HAP-1 (cell line): ENCODE results near the gene PHOSPHO1.

Experiments
- DNase-seq, 2 experiments: peaks; one replicate each; pipeline ENCODE4 v3.0.0-alpha.2; 2016 to 2020; ENCODE audit warnings: low spot score in 2 of 2
- H3K27me3 ChIP-seq: fragments of 250-450 bp; sonication (Bioruptor Pico); 2 replicates; pipeline ENCODE4 v1.5.1; 2020; ENCODE audit warnings: low read depth, mild to moderate bottlenecking, moderate library complexity
- H3K36me3 ChIP-seq: fragments of 250-450 bp; sonication (Bioruptor Pico); replicated peaks from 2 replicates; pipeline ENCODE4 v1.5.1; 2020; ENCODE audit warnings: mild to moderate bottlenecking
- H3K4me1 ChIP-seq: fragments of 250-450 bp; sonication (Bioruptor Pico); 2 replicates; pipeline ENCODE4 v1.5.1; 2020; ENCODE audit warnings: mild to moderate bottlenecking
- H3K4me3 ChIP-seq: fragments of 250-450 bp; sonication (Bioruptor Pico); 2 replicates; pipeline ENCODE4 v1.5.1; 2020; ENCODE audit warnings: mild to moderate bottlenecking, moderate library complexity
- H3K9me3 ChIP-seq: fragments of 250-450 bp; sonication (Bioruptor Pico); 2 replicates; pipeline ENCODE4 v1.5.1; 2020; ENCODE audit warnings: mild to moderate bottlenecking, moderate library complexity
- in situ Hi-C: fragments of 300-500 bp; cut with MboI; formaldehyde crosslinking; loops from 3 replicates; pipeline ENCODE4 v1.14.3; 2020; ENCODE audit warnings: low sequenced_read_pairs, inconsistent platforms, mixed read lengths

PHOSPHO1 gene

GRCh38 chr17:49218941-49219913 is 11.4 kb downstream of the PHOSPHO1 start:
- no peaks in the 10 kb centered on the region for H3K36me3 ChIP-seq
- H3K4me3 ChIP-seq, result no peak overlapping the region
- H3K4me1 ChIP-seq, result peaks cover 3% of the 10 kb centered on the region; the same call in 1 of the 2 replicates
- DNase-seq, result peak in 1 of 2 experiments; percentile 66
- no peaks in the 10 kb centered on the region for H3K9me3 ChIP-seq
- in situ Hi-C loops, result no loop called here
- no peaks in the 10 kb centered on the region for H3K27me3 ChIP-seq

- H3K4me1 ChIP-seq, result peaks cover 3% of the 10 kb centered on the region; the same call in 1 of the 2 replicates
- no peaks in the 10 kb centered on the region for H3K36me3 ChIP-seq
- DNase-seq, result no peak
- no peaks in the 10 kb centered on the region for H3K9me3 ChIP-seq
- H3K27me3 ChIP-seq, result no peaks in the 10 kb centered on the region
- in situ Hi-C loops, result no loop called here
- H3K4me3 ChIP-seq, result no peak overlapping the region
Measured at GRCh38 chr17:49217651-49218413, 12.8 kb downstream of the PHOSPHO1 start.

GRCh38 chr17:49216953-49217650 is 13.5 kb downstream of the PHOSPHO1 start:
- H3K9me3 ChIP-seq, result no peaks in the 10 kb centered on the region
- H3K36me3 ChIP-seq, result no peaks in the 10 kb centered on the region
- DNase-seq, result peak in 1 of 2 experiments; percentile 30
- H3K27me3 ChIP-seq, result no peaks in the 10 kb centered on the region
- no peak overlapping the region for H3K4me3 ChIP-seq
- H3K4me1 ChIP-seq, result peaks cover 3% of the 10 kb centered on the region; the same call in 1 of the 2 replicates
- in situ Hi-C loops, result no loop called here

GRCh38 chr17:49216482-49216881 is 14.1 kb downstream of the PHOSPHO1 start:
- H3K4me1 ChIP-seq, result peaks cover 3% of the 10 kb centered on the region; the same call in 1 of the 2 replicates
- no peak for DNase-seq
- in situ Hi-C loops, result no loop called here
- no peaks in the 10 kb centered on the region for H3K27me3 ChIP-seq
- H3K9me3 ChIP-seq, result no peaks in the 10 kb centered on the region
- H3K36me3 ChIP-seq, result no peaks in the 10 kb centered on the region
- no peak overlapping the region for H3K4me3 ChIP-seq

GRCh38 chr17:49214676-49215360 is 15.8 kb downstream of the PHOSPHO1 start:
- H3K9me3 ChIP-seq, result no peaks in the 10 kb centered on the region
- no peak for DNase-seq
- in situ Hi-C loops, result no loop called here
- H3K36me3 ChIP-seq, result no peaks in the 10 kb centered on the region
- H3K4me1 ChIP-seq, result peaks cover 3% of the 10 kb centered on the region; the same call in 1 of the 2 replicates
- H3K27me3 ChIP-seq, result no peaks in the 10 kb centered on the region; the same call in 1 of the 2 replicates
- no peak overlapping the region for H3K4me3 ChIP-seq

GRCh38 chr17:49213847-49214246 is 16.7 kb downstream of the PHOSPHO1 start:
- Histone ChIP-seq H3K4me3 (no peak overlapping the region), H3K36me3 (no peaks in the 10 kb centered on the region), H3K4me1 (peaks cover 3% of the 10 kb centered on the region; the same call in 1 of the 2 replicates), H3K27me3 (peaks cover 4% of the 10 kb centered on the region; the same call in 1 of the 2 replicates), H3K9me3 (no peaks in the 10 kb centered on the region)
- in situ Hi-C loops, result no loop called here
- no peak for DNase-seq

- DNase-seq, result no peak
- Histone ChIP-seq H3K4me1 (peaks cover 3% of the 10 kb centered on the region; the same call in 1 of the 2 replicates), H3K4me3 (no peak overlapping the region), H3K9me3 (no peaks in the 10 kb centered on the region), H3K27me3 (peaks cover 4% of the 10 kb centered on the region; the same call in 1 of the 2 replicates), H3K36me3 (no peaks in the 10 kb centered on the region)
- in situ Hi-C loops, result no loop called here
Measured at GRCh38 chr17:49213399-49213798, 17.2 kb downstream of the PHOSPHO1 start.

- no peak for DNase-seq
- H3K4me1 ChIP-seq, result no peaks in the 10 kb centered on the region
- no peaks in the 10 kb centered on the region for H3K9me3 ChIP-seq
- H3K36me3 ChIP-seq, result no peaks in the 10 kb centered on the region
- in situ Hi-C loops, result no loop called here
- no peak within 1 kb of the TSS for H3K4me3 ChIP-seq
- peaks cover 6% of the 10 kb centered on the region for H3K27me3 ChIP-seq
Measured at GRCh38 chr17:49210158-49211029, 20.2 kb downstream of the PHOSPHO1 start, which contains the start of the genes ABI3 and GNGT2. ABI3 (plus strand) TSS chr17:49210707; CDS start chr17:49210725, 18 bp downstream. GNGT2 (minus strand) TSS chr17:49210574; CDS start chr17:49207422, 3,152 bp downstream.

GRCh38 chr17:49209061-49209571 is 21.5 kb downstream of the PHOSPHO1 start:
- Histone ChIP-seq H3K27me3 (peaks cover 6% of the 10 kb centered on the region), H3K36me3 (no peaks in the 10 kb centered on the region), H3K9me3 (no peaks in the 10 kb centered on the region), H3K4me1 (no peaks in the 10 kb centered on the region), H3K4me3 (no peak overlapping the region)
- DNase-seq, result no peak
- in situ Hi-C loops, result no loop called here

GRCh38 chr17:49204516-49204915 is 26.1 kb downstream of the PHOSPHO1 start:
- no peak overlapping the region for H3K4me3 ChIP-seq
- peaks cover 9% of the 10 kb centered on the region; the same call in 1 of the 2 replicates for H3K27me3 ChIP-seq
- no peaks in the 10 kb centered on the region for H3K36me3 ChIP-seq
- H3K9me3 ChIP-seq, result no peaks in the 10 kb centered on the region
- no peak for DNase-seq
- in situ Hi-C loops, result no loop called here
- no peaks in the 10 kb centered on the region for H3K4me1 ChIP-seq

GRCh38 chr17:49203796-49204195 is 26.8 kb downstream of the PHOSPHO1 start:
- H3K27me3 ChIP-seq, result peaks cover 7% of the 10 kb centered on the region; the same call in 1 of the 2 replicates
- in situ Hi-C loops, result no loop called here
- no peaks in the 10 kb centered on the region for H3K4me1 ChIP-seq
- no peaks in the 10 kb centered on the region for H3K9me3 ChIP-seq
- DNase-seq, result no peak
- no peaks in the 10 kb centered on the region for H3K36me3 ChIP-seq
- no peak overlapping the region for H3K4me3 ChIP-seq

- Histone ChIP-seq H3K4me3 (no peak overlapping the region), H3K36me3 (no peaks in the 10 kb centered on the region), H3K9me3 (no peaks in the 10 kb centered on the region), H3K4me1 (peaks cover 5% of the 10 kb centered on the region; the same call in 1 of the 2 replicates), H3K27me3 (peaks cover 5% of the 10 kb centered on the region; the same call in 1 of the 2 replicates)
- no peak for DNase-seq
- in situ Hi-C loops, result no loop called here
Measured at GRCh38 chr17:49201481-49201927, 29.1 kb downstream of the PHOSPHO1 start.
